NCI-H1105 treated with DMSO at 0.1 percent for 48 hours (cell line): ENCODE measurements around the gene MEI4.
"Not testable (repeated sequence)": the region's sequence is repeated elsewhere in the genome, so short reads cannot be mapped to it uniquely, and the experiment has no call there.

ENCODE experiments used
- DNase-seq: peaks from one replicate; lab custom pipeline; 2025; lab: John Stamatoyannopoulos, UW

The MEI4 gene, protein sequence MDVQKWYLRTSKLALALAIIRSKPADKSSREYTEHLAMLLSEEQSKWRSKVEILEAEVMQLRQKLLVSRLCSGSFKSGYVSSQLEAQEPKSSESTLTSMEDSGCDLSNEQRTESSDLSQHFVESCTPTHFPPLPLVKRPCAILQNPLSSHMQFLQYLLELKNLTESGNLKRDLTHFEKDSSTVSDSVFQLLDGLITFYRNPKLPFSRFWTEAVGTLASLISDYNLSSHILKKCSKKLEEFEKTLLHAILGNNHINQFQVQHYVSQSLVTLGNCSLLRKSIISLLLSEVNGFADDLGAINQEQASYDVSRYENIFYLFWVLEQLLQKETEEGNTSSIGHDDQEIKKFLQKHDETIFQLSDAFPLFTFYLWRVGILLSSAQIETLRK

DNA sequence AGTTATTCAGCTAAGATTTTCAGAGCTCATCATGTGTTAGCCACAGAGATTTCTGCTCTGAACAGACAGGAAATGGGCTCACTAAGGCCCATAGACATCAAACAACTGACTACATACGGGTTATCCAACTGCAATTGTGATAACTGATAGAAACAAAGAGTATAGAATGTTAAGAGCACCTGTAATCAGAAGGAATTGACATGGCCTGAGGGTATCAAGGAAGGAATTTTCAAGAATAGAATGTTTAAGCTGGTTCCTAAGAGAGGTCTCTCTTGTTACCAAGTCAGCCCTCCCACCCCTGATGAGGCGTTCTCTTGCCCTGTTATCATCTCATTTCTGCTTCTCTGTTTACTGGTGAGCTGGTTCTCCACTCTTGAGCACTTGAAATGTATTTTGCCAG, at the start of gene MEI4:
Gene MEI4, plus strand, starts transcription at position 301 of the 400 bp plus-strand sequence. CDS start 37,633 bp downstream, outside the sequence.
- DNase-seq, result no peak

DNA sequence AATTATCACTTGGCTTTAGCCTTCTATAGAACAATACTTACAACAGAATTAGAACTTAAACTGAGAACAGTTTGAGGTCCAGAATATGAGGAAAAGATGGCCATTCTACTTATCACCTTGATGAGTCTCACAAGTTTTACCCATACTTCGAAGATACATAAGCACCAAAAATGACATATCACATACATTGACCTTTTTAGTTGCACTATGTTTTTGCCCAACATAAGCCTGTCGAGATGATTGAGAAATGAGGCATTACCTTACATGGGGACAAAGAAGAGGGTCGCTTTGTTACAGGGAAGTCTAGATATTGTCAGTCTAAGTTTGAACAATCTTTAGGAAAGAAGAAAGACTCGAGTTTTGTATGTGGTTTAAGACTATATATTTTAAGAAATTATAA, 48.4 kb upstream of the MEI4 start:
- no peak for DNase-seq

DNA sequence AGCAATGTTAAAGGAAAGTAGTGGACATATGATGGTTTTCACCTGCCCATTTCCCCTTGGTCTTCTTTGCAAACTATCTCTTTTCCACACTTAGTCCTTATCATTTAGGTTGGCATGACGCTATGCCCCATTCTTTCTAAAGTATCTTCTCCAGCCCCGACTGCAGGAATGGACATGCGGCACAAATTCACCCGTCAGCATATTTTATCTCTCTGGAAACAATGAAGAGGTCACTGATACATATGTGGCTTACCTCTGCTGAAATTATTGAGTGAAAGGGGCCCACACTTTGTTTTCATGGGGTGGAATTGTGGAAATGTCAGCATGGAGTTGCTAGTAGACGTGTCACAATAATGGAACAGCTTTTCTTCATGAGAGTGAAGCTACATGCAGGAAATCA, 45.8 kb upstream of the MEI4 start:
- no peak for DNase-seq

DNA sequence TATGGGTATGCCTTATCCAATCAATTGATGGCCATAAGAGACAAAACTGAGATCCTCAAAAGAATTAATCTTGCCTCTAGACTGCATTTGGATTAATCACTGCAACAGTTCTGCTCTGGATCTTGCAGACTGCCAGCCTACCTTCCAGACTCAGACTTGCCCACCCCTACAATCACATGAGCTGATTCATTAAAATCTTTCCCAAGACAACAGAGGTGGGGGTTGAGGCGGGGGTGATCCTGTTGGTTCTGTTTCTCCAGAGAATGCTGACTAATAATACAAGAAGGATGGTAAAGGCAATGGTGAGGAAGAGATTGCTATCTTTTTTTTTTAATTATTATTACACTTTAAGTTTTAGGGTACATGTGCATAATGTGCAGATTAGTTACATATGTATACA, 43.7 kb upstream of the MEI4 start:
- DNase-seq, result no peak

DNA sequence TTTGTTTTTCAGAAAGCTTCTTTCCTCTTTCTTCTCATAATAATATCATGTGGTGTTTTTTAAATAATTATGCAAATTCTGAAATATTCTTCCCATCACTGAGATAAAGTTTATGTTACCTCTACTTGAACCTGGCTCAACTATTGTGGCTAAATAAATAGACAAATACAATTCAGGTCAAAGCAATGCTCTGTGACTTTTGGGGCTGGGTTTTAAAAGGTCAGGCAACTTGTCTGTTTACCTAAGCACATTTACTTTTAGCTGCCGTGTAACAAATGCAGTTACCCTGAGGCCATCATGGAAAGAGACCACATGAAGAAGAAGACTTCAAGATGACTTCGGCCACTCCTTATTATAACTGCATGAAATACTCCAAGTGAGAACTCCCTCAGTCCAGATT, 33.7 kb upstream of the MEI4 start:
- no peak for DNase-seq

DNA sequence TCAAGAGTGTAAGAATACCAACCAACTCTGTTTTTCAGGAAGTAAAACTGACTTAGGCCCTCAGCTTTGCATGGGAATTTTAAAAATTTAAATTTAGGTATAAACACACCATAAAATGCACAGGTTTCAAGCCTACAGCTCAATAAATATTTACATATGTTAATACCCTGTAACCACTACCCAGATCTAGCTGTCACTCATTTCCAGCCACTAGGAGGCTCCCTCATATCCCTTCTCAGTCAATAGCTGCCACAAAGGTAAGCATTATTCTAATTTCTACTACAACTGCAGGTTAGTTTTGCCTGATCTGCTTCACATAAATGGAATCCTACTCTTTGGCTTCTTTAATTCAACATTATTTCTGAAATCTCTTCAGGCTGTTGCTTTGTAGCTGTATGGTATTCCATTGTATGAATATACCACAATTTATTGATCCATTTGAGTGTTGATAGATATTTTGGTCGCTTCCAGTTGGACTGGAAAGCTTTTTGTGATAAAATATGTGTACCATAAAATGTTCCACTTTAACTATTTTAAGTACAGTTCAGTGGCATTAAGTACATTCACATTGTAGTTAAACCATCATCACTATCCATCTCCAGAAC, 32.5 kb upstream of the MEI4 start:
- peak; percentile 18 for DNase-seq

DNA sequence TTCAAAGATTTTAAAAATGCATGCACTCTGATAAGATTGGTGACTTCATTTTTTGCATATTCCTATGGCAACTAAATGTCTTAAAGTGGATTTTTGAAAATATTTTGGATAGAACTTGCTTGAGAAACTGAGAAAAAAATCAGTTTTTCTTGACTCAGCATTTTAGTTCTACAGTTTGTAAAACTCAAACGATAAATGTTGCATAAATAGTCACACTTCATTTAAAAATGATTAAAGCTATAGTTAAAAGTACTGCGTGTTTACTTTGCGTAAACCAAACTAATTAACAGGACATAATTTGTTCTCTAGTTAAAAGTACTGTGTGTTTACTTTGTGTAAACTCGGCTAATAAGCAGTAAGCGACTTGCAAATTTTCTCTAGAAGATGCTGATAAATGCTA, 28.3 kb upstream of the MEI4 start:
- DNase-seq, result no peak

DNA sequence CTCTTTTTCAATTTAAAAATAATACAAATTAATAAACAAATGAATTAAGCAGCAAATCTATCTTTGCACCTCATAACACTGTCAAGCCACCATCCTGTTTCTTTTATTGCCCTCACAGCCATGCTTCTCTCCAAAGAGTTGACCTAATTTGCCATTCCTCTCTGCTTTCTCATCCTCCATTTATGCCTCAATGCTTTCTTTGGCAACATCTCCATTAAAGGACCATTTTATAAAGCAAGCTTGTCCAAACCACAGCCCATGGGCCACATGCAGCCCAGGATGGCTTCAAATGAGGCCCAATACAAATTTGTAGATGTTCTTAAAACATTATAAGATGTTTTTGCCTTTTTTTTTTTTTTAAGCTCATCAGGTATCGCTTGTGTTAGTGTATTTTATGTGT, 26.4 kb upstream of the MEI4 start:
- no peak for DNase-seq

DNA sequence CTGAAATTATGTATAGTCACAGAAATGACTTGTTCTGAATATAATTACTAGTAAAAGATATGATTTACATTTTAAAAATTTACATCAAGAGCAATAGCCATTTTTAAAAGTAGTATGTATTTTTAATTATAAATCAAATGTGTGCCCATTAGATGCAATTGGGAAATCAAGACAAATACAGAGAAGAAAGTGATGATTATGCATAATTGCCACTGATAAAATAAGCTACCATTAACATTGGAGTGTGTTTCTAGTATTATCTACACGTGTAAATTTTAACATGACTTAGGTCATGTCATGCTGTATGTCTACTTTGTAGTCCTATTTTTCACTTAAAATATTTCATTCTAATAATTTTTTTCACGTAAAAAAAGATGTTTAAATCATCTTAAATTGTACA, 22.8 kb upstream of the MEI4 start:
- DNase-seq, result no peak

DNA sequence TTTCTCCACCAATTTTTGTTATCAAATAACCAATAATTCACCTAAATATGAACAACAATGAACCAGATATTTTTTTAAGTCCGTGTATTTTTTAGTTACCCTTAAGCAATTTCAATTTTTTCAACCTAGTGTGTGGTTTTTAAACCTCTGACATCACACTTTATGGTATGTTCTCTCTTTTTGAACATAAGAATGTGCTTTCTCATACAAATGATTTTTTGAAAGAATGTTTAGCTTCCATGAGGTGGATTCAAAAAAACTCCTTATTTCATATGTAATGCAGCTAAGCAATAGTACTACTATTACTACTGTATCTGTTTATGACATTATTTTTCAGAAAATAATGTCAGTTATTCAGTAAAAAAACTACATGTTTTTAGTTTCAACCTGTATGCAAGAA, 19.4 kb upstream of the MEI4 start:
- DNase-seq, result no peak

DNA sequence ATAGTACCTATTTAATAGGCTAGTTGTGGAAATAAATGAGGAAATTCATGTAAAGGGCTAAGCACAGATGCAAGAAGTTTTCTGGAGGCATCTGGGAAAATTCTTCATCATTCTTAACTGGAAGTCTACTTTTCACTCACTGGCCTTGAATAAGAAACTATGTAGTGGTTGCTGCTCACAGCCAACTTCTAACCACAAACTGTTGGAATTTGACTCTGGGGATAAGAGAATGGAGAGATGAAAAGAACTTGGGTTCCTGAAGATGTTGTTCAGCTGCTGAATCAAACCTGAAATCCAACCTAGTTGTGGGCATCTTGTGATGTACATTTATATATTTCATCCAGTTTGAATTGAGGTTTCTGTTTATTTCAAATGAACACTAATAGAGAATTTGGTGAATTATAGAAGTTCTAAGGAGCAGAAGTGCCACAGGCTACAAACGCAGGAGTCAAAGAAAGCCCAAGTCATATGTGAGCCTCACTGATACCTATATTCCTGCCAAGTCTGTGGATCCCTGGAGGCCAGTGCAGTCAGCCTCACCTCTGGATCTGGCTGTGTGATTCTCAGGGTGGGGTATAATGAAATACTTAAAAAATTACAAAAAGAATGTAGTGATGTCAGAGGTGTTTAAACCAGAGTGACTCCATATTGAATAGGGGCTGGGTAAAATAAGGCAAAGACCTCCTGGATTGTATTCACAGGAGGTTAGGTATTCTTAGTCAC, 18.7 kb upstream of the MEI4 start:
- DNase-seq, result no peak

DNA sequence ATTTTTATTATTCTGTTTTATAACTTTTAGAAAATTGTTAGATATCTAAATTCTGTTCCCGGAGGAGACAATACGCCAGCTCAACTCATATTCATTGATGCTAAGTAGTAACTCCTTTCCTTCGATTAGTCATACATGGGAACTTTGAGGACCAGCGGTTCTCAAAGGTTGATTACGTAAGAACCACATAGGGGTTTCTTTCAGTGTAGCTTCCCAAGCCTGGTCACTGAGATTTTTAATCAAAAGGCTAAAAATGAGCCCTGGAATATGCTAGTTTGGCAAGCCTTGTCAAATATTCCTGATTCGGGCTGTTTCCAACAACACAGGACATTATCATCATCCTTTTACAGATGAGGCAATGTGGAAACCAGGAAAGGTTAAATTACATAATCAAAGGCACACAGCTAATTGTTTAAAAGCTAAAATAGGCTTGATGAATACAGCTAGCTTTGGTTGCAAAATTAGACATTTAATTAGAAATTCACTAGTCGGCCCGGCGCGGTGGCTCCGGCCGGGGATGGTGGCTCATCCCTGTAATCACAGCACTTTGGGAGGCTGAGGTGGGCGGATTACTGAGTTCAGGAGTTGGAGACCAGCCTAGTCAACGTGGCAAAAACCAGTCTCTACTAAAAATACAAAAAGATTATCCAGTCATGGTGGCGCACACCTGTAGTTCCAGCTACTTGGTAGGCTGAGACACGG, 14.6 kb upstream of the MEI4 start:
- DNase-seq, result no peak

DNA sequence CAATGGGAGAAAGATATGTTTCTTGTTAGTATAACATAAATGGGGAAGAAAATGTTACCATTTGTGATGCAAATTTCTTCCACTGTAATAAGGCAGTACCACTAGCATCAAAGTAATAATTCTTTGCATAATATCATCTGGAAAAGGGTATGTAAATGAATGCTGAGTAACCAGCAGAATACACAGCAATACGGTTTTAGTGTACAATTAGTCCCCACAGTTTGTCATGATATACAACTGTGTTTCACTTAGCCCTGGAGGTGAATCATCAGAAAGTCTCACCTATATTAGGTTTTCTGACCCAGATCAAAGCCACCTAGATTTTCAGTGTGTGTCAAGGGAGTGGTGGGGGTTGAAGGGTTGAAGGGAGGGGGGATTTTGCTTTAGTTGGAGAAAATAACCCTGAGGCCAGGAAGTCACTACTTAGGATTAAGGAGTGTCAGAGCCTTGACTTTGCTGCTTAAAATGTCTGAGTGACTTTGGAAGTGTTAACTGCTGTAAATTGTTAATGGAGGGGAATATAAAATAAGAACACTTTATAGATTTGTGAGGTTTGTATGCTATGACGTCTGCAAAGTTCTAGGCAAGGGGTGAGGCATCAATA, 8.6 kb upstream of the MEI4 start:
- DNase-seq, result no peak

DNA sequence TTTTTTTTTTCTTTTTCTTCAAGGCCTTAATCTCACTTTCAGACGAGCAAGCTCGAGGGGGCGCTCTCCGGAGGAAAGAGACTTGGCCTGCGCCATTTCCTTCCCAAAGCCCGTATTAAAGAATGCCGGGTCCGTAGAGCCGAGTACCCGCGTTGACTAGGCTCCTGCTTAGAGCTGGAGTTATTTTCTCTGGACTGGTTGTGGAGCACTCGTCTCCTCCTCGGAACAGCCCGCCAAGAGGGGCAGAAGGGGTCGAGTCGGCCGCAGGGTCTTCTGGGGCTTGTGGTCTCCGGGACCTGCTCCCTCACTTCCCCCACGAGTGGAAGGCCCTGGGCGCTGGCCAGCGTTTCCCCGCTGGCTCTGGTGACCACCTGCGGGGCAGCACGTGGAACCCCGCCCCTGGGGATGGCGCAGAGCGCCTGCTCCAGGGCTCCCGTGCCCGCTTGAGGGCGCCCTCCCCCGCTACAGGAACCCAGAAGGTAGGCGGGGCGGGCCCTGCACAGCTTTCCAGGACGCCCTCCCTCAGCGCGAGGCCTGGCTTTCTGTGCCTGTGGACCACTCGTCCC, 2.7 kb upstream of the MEI4 start:
- peak; percentile 40 for DNase-seq

DNA sequence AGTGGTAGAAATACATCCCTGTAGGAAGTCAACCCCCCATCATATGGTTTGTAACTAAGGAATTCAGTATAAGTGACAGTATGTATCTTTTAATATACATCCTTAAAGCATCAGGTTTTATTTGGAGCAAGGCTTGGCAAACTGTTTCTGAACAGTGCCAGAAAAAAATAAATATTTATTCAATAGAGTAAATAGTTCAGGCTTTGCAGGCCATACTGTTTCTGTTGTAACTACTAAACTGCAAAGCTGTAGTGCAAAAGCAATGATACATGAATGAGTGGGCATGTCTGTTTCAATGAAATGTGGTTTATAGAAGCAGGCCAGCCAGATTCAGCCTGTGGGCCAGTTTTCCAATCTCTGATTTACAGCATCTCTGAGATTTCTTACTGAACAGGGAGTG, 977 bp downstream of the MEI4 start:
- no peak for DNase-seq

DNA sequence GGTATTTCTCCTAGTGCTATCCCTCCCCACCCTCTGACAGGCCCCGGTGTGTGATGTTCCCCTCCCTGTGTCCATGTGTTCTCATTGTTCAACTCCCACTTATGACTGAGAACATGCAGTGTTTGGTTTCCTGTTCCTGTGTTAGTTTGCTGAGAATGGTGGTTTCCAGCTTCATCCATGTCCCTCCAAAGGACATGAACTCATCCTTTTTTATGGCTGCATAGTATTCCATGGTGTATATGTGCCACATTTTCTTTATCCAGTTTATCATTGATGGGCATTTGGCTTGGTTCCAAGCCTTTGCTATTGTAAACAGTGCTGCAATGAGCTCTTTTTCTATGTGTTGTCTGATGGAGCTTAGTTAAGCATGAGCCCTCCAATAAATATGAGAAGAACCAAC, 2.2 kb downstream of the MEI4 start:
- not testable (repeated sequence) for DNase-seq

DNA sequence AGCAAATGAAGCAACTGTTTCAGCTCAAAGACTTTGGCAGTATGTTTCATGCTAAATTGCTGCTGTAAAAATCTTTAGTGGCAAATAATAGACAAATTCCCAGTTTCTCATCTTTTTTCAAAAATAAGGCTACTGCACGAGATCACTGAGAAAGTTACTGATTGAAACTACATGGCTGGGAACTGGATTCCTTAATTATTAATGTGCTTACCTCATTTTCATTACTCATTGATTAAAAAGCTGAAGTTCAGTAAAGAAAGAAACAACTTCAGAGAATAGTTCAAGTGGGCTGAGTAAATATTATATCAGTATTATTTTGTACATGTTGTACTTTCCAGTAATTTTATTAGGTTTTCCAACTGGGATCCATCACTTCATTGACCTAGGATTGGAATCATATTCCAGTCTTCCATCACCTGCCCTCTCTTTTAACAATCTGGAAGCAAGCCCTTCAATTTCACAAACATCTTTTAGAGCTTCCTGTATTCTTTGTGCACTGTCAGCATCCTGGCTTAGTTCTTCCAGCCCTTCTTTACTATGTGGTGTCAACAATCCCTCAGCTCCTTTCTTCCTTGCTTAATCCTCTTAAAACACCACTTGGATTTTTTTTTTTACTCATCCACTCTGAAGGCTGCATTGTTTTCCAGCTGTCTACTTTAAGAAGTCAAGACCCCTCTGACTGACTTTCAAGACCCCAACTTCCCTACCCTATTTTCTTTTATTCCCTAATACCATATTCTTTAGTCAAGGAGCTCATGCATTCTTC, 4.3 kb downstream of the MEI4 start:
- no peak for DNase-seq

DNA sequence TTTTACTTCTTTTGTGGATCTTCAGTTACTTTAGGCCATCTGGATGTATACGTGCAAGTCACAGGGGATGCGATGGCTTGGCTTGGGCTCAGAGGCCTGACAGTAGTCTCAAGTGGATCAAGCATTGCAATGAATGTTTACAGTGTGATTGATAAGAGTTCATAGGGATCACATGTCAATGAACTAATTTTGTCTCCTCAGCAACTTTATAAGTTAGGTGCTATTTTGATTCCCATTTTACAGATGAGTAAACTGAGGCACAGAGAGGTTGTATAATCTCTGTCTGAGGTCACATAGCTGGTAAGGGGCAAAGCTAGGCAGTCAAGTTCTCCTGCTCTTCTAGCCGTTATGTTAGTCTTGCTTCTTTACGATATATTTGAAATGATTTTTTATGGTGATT, 13.5 kb downstream of the MEI4 start:
- no peak for DNase-seq

DNA sequence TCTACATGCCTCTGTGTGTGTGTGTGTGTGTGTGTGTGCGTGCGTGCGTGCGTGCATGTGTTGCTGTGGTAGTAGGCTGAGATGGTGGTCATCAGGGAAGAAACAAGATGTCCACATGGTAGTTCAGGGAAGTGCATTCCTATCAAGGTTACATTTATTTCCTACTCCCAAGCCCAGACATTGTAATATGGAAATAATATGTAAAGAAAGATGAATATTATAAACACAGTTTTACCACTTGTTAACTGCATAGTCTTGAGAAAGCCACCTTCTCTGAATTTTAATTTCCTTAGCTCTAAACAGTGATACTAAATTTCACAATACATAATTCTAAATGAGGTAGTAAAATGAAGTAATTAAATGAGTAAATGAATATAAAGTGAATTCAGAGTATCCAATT, 14.0 kb downstream of the MEI4 start:
- DNase-seq, result no peak

DNA sequence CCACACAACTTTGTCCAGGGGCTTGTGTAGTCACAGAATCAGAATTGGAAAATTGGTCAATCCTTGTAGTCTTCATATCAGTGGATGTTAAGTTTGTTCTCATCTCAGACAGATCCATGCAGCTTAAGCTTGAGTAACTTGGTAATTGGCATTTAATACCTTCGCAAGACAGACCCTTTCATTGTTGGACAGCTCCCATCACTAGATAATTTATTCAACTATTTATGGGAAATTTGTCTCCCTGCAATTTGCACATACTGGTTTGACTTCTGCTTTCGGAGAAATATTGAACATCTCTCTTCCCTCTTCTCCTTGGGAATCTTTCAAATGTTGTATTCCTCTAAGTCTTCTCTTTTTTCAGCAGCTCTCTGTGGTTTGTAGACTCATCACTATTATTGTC, 17.1 kb downstream of the MEI4 start:
- DNase-seq, result no peak

DNA sequence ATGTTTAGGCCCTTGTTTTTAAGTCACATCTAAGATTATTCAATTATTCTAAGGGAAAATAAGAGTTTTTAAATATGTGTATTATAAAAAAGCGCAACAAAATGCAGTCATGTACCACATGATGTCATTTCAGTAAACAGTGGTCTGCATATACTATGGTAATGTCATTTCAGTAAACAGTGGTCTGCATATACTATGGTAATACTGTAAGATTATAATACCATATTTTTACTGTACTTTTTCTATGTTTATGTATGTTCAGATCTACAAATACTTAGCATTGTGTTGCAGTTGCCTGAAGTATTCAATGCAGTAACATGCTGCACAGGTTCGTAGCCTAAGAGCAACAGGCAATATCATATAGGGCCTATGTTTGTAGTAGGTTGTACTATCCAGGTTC, 21.4 kb downstream of the MEI4 start:
- no peak for DNase-seq
